GM23338 (cell line): Measurements from ENCODE around the gene SVIL.

Experiments used
- CREB1 ChIP-seq: fragments of 250-450 bp; sonication (Bioruptor Pico); IDR thresholded peaks from 2 replicates; pipeline ENCODE4 v1.5.0; 2020; ENCODE audit warnings: low read depth, mild to moderate bottlenecking, moderate library complexity
- CTCF ChIP-seq, 2 experiments: fragments of 200-600 bp in 1 of 2; sonication (generic) in 1 of 2; conservative IDR thresholded peaks; 2 replicates each; pipeline versions ENCODE4 v1.5.1 to v1.6.1; 2016 to 2017; ENCODE audit warnings: antibody characterized with exemption in 2 of 2, low read depth in 2 of 2, mild to moderate bottlenecking in 2 of 2, moderate library complexity in 1 of 2
- ETS1 ChIP-seq: IDR thresholded peaks from 2 replicates; pipeline ENCODE4 v1.6.1; 2016; ENCODE audit warnings: antibody characterized with exemption
- EZH2 ChIP-seq: fragments of 200-600 bp; sonication (generic); IDR thresholded peaks from one replicate; pipeline ENCODE4 v1.8.0; 2017; ENCODE audit warnings: antibody characterized with exemption, mild to moderate bottlenecking, low read depth; ENCODE audit not compliant: unreplicated experiment
- EZH2phosphoT487 ChIP-seq: fragments of 200-600 bp; sonication (generic); IDR thresholded peaks from one replicate; pipeline ENCODE4 v1.8.1; 2018; ENCODE audit warnings: antibody characterized with exemption; ENCODE audit not compliant: unreplicated experiment
- JUNB ChIP-seq: IDR thresholded peaks from one replicate; pipeline ENCODE4 v1.6.1; 2016; ENCODE audit warnings: antibody characterized with exemption; ENCODE audit not compliant: unreplicated experiment
- POLR2AphosphoS5 ChIP-seq: IDR thresholded peaks from 2 replicates; pipeline ENCODE4 v1.6.1; 2016; ENCODE audit warnings: antibody characterized with exemption, low read depth
- REST ChIP-seq: IDR thresholded peaks from one replicate; pipeline ENCODE4 v1.6.1; 2018; ENCODE audit warnings: antibody characterized with exemption; ENCODE audit not compliant: unreplicated experiment
- ZNF331 ChIP-seq: fragments of 250-450 bp; sonication (Bioruptor Pico); IDR thresholded peaks from 2 replicates; pipeline ENCODE4 v1.5.0; 2020; ENCODE audit warnings: low read depth, mild to moderate bottlenecking, moderate library complexity
- ZNF462 ChIP-seq: fragments of 250-450 bp; sonication (Bioruptor Pico); IDR thresholded peaks from 2 replicates; pipeline ENCODE4 v1.5.0; 2020; ENCODE audit warnings: mild to moderate bottlenecking, moderate library complexity

GRCh38 chr10:29670761-29671160 lies 36.0 kb upstream of the SVIL start:
- no peak for TF ChIP-seq CTCF (conservative IDR thresholded peaks at IDR 0.05; ENCODE audit: low read depth in 2 of 2)
- TF ChIP-seq POLR2AphosphoS5 = no peak
- TF ChIP-seq EZH2 = no peak
- no peak for TF ChIP-seq ZNF462 (CRISPR knock-in tag)
- no peak for TF ChIP-seq REST
- TF ChIP-seq EZH2phosphoT487 = no peak
- no peak for TF ChIP-seq CREB1
- TF ChIP-seq ZNF331 (CRISPR knock-in tag) = no peak
- TF ChIP-seq JUNB = no peak
- TF ChIP-seq ETS1 = no peak
